Activated T-cell treated with anti-CD3 and anti-CD28 coated beads, Interleukin-2, amount 50 U/mL, for 1 hour (primary cell): ENCODE measurements around the gene PKDCC.
"Not testable (repeated sequence)": the region's sequence is repeated elsewhere in the genome, so short reads cannot be mapped to it uniquely, and the experiment has no call there.

Source experiments
- DNase-seq: peaks from one replicate; pipeline ENCODE4 v3.0.0-alpha.2; 2020

The PKDCC gene

DNA sequence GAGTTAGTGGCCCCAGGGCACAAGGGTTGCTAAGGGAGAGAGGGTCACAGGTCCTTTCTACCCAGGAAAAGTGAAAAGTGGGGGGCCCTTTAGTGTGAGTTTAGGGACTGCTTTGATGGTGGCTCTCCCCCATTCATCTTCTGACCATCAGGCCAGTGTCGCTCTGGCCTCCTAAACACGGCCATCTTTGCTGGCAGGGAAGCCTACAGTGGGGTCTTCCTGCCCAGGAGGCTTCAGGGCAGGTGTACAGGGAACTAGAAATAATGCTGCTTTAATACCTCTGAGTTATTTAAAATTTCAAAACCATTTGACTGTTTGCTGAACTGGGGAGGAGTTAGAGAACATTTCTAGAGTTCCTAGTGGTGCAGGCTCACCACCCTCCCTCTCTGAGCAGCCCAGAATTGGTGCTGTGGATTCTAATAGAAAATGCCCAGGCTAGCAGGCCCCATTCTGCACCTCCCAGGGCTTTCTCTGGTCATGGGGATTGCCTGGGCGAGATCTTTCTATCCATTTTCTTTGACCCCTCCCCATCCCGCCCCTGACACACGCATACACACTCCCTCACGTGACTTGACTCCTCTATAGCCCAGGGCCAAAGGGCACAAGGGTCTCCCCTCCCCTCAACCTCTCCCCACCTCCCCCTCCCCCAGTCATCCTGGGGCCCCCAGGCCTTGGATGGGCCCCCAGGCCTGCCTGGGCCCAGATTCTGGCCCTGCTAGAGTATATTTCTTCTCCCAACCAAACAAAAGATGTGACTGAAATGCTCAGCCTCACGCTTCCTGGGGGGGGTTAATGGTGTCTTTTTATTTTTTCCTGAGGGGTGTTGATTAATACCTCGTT lies 3.1 kb downstream of the PKDCC start:
- no peak for DNase-seq

DNA sequence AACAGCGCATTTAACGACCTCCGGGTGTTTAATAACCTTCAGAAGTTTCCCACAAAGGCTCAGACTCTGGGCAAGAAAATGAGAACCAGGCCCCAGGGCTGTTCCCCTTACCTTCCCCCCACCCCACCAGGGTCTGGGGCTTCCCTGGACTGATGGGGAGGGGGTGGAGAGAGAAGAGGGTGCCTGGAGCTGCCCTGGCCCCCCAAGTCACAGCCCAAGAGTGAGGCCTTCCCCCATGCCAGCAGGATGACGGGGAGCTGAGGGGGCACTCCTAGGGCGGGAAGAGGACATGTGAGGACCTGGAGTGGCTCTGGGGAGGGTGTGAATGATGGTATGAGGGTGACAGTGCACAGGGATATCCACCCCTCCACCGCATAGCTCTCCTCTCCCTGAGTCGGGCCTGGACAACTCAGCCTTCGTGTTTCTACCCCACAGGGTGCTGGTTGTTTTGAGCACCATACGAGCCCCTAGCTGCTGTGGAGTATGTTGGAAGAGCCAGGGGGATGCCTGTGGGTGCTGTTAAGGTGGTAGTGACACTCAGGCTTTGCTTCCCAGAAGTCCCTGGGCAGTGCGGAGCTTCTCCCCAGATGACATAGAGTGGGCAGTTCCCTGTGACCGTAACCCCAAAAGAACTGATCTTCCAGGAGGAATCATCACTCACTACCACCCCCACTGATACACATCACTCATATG lies 3.9 kb downstream of the PKDCC start:
- no peak for DNase-seq

DNA sequence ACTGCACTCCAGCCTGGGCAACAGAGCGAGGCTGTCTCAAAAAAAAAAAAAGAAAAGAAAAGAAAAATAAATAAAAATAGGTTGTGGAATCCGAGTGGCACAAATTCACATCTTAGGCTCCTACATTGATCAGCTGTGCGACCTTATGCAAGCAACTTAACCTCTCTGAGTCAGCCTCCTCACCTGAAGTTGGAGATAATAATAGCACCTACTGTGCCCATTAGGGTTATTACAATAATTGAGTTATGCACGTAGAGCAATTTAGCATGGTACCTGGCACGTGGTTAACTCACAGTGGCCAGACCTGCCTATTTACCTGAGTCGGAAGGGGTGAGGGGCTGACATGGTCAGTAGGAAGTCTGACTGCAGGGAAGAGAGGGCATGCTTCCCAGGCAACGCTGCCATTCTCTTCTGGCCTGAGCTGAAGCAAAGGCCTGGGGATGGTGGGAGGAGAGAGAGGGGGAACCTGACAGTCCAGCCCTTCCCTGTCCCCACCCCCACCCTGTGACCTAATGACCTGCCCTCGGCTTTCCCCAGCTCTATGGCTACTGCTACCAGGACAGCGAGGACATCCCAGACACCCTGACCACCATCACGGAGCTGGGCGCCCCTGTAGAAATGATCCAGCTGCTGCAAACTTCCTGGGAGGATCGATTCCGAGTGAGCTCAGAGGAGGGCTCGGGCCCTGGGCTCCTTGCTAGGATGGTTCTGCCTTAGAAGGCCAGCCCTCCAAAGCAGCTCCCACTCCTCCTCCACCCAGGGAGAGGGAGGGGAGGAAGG lies 5.1 kb downstream of the PKDCC start:
- DNase-seq = no peak

GRCh38 chr2:42053482-42053790 lies 5.6 kb downstream of the PKDCC start:
- DNase-seq = no peak

- DNase-seq = no peak
Observed at GRCh38 chr2:42053791-42054701, 6.2 kb downstream of the PKDCC start.

DNA sequence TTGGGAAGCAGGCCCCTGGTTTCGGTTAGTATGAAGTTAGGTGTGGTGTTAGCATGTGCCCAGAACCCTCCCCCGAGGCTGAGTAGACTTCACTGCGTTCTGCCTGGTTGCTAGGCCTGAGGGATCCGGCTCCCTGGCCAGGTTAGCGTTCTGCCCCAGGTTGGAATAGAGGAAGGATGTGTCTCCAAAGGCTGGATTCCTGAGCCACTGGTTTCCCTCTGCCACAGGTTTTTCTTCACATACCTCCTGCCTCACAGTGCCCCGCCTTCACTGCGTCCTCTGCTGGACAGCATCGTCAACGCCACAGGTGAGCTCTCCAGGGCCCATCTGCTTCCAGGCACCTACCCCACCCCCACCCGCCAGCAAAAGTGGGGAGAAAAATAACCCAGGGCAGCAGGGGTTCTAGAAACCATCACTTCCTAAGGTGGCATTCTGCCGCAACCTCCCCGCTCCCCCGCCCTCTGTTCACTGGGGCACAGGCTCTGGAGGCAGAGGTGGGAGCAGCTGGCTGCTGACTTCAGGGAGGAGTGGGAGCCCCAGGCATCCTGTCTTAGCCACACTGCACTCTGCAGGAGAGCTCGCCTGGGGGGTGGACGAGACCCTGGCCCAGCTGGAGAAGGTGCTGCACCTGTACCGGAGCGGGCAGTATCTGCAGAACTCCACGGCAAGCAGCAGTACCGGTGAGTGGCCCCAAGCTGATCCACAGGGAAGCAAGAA lies 7.1 kb downstream of the PKDCC start:
- no peak for DNase-seq

DNA sequence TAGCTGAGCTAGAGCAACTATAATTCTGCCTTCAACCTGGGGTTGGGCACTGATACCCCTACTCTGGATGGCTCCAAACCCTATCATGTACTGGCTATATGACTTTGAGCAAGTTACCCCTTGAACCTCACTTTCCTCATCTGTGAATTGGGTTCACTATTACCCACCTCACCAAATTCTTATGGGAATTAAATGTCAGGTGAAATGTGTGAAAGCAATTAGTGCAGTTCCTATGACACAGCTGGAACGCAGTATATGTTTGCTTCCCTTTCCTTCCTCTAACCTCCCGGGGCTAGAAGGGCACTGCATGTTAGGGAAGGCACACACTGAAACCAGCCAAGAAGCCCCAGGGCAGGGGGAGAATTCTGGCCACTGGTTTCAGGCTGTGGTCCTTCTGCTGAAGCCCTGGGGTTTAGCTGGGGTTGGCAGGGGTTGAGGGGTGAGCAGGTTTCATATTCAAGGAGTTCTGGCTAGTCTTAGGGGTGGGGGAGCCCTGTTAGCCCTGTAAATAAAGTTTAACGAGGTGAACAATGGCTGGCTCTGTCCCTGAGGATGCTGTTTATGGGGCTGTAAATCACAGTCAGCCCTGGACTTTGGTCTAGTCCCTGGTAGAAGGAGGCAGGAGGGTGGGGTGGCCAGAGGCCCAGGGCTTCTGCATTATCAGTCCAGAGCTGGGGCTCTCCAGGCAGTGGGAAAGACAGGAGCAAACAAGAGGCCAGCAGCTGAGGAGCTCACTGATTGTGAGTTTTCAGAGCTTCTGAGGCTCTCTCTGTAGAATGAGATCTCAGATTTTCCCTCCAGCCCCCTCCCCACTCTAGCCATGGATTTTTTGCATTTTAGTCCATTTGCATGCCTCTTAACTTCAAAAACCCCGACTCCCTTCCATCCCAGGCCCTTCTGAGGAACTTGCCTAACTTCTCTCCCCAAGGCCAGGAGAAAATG lies 8.0 kb downstream of the PKDCC start:
- no peak for DNase-seq

- DNase-seq = no peak
Observed at GRCh38 chr2:42057159-42057901, 9.5 kb downstream of the PKDCC start.

DNA sequence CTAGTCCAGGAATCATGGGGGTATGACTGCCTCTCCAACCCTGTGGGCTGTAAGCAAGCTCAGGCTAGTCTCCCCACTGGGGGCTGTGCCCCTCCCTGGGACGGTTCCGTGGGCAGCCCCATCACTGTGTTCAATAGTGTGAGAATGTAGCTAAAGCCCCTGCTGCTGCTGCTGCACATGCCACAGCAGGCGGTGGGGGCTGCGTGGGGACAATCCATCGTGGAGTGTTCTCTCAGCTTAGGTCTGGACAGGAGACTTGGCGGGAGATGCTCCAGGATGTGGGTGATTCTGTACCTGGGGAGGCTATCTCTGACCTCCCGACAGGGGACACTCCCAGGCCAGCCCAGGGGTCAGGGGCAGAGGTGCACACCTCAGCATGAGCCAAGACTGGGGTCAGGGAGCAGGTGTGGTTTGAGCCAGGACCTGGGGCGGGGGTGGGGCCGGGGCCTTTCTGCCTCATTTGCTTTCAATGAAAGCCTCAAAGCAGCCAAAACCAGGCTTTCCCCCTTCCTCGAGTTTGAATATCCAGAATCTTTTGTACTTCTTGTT lies 10.2 kb downstream of the PKDCC start:
- DNase-seq = no peak

- no peak for DNase-seq
Observed at GRCh38 chr2:42059261-42059898, 11.6 kb downstream of the PKDCC start.

DNA sequence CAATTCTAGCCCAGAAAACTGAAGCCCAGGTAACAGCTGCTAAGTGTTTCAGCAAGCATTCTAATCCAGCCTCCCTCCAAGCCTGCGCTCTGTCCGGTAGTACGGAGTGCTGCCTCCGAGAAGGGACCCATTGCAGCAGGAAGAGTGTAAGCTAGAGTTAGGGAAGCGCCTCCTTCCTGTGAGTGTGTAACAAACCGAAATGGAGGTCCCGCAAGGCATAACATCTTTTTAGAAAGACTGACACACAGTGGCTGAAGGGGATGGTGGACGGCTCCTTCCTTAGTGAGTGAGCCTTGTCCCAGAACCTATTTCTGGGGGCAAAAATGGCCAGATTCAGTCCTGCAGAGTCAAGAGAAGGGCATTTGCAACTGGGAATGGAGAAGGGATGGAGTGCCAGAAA lies 12.2 kb downstream of the PKDCC start:
- no peak for DNase-seq

DNA sequence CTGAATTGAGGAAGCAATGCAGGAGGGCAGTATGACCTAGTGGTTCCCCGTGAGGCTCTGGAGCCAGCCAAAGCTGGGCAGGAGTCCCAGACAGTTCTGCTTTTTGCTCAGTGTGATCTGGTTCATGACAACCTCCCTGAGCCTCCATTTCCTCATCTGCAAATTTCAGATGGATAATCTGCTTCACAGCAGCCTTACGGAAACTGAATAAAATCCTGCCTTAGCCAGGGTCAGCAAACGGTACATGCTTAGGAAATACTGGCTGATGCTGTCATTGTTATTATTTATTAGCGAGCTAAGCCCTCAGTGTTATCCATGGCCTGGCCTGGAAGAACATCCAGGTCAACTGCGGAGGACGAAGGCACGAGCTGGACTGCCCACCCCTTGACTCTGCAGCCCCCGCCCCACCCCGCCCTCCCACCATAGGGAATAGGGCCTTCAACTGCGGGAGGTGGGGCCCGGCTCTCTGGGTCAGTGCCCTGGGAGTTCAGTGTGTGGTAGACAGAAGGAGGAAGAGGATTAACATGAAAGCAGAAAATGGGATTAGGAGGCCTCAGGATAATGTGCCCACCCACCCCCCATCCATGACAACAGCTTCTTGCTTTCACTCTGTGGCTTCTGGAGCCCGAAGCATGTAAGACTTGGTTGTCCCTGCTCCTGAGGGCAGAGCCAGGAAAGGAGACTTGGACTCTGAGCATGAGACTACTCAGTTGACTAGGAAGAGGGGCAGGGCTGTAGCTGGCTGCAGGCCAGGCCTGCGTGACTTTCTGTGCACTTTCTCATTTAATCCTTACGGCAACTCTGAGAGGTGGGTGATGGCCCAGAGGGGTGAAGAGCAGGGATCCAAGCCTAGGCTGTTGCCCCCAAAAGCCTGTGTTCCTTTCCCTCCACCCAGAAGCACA lies 13.1 kb downstream of the PKDCC start:
- DNase-seq = no peak

- DNase-seq = no peak
Observed at GRCh38 chr2:42061839-42062238, 14.0 kb downstream of the PKDCC start.

DNA sequence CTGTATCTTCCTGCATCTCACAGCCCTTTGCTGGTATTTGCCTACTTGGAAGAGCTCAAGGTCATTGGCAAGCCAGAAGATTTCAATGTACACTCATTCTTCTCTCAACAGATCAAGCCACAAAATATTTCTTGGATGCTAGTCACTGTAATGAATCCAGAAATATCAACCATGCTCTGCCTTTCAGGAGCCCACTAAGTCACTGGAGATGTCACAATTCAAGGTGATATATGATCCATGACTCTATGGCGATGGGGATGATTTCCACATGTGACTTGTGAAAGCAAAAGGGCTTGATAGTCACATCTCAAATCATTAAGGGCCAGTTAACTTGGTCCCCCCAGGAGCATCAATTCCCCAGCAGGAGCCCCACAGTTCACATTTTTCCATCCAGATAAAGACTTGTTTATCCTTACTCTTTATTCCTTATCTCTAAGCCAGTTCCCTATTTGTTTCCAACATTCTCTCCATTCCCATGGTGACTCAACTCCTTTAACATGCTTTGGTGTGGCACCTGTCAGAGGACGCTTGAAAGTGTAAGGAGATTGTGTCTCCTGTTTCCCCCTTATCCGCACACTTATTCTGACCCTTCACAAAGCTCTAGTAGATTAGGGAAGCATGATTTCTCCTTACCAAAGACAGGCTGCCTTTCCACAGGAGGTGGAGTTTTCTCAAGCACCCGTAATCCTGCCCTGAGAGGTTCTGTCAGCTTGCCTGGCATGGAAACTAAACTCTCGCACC lies 15.8 kb downstream of the PKDCC start:
- DNase-seq = no peak

DNA sequence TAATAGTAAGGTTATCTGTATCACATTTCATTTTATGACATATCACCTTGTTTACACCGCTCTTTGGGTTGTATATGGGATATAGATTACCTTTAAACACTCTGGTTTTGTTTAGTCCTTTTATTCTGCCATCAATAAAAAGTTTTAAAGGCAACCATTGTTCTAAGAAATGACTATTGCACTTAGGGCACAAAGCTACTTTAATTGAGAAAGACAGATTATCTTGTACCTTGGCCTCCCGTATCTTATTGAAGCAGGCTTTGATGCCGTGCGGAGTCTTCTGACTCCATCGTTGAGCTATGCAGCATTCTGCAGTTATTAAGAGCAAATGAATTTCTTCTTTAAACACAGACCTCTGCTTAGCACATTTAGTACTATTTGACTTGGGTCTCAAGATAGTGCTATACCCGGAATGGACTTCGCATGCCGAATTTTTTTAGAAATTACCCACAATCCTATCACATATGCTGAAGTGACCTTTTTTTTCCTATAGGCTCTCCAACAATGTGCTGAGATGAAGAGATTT lies 16.7 kb downstream of the PKDCC start:
- DNase-seq = no peak

DNA sequence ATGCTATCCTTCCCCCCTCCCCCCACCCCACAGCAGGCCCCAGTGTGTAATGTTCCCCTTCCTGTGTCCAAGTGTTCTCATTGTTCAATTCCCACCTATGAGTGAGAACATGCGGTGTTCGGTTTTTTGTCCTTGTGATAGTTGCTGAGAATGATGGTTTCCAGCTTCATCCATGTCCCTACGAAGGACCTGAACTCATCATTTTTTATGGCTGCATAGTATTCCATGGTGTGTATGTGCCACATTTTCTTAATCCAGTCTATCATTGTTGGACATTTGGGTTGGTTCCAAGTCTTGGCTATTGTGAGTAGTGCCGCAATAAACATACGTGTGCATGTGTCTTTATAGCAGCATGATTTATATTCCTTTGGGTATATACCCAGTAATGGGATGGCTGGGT lies 17.9 kb downstream of the PKDCC start:
- not testable (repeated sequence) for DNase-seq

GRCh38 chr2:42067001-42067400 lies 19.2 kb downstream of the PKDCC start:
- not testable (repeated sequence) for DNase-seq
